ENCODE measurements around the gene DLG2.

DNA sequence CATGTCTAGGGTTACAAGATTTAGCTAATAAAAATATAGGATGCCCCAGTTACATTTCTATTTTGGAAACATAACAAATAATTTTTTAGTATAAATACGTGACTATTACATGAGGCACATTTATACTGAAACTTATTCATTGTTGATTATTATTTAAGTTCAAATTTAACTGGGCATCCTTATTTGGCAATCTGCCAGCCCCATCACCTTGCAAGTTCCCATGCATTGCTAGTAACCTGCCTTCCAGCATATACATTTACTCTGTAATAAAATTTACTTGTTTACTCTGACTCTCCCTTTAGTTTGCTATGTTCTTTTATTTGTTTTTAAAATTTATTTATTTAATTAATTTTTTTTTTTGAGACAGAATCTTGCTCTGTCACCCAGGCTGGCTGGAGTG is 1686.1 kb downstream of the DLG2 start:
- TF ChIP-seq RAD21 (IDR thresholded peaks at IDR 0.05; ENCODE audit: low read depth) (no peak), YY1 (IDR thresholded peaks at IDR 0.05; ENCODE audit: low read depth) (no peak)
